Measurements from ENCODE around the gene STRBP.
"Not testable (repeated sequence)": the region's sequence is repeated elsewhere in the genome, so short reads cannot be mapped to it uniquely, and the experiment has no call there.

The STRBP gene

GRCh38 chr9:123201083-123201482 is 67.3 kb downstream of the STRBP start:
- TF ChIP-seq CTCF (IDR thresholded peaks at IDR 0.05; ENCODE audit: control insufficient read depth, extremely low read depth, insufficient read depth), result no peak
- no peak for DNase-seq (ENCODE audit: low read depth)

DNA sequence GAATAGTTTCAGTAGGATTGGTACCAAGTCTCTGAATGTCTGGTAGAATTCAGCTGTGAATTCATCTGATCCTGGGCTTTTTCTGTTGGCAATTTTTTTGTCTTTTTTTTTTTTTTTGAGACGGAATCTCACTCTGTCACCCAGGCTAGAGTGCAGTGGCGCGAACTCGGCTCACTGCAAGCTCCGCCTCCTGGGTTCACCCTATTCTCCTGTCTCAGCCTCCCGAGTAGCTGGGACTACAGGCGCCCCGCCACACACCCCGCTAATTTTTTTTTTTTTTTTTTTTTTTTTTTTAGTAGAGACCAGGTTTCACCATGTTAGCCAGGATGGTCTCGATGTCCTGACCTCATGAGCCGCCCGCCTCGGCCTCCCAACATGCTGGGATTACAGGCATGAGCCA is 67.9 kb downstream of the STRBP start:
- not testable (repeated sequence) for H3K4me3 ChIP-seq (ENCODE audit: low read depth, low read length); DNase-seq (ENCODE audit: low read depth)

More at GRCh38 chr9:123201083-123201482, 67.3 kb downstream of the STRBP start:
- H3K4me3 ChIP-seq (ENCODE audit: low read depth, low read length), result no peak overlapping the region

- no peak overlapping the region for H3K4me3 ChIP-seq (ENCODE audit: low read depth, low read length)
- no peak for DNase-seq (ENCODE audit: low read depth)
- no peak for TF ChIP-seq CTCF (IDR thresholded peaks at IDR 0.05; ENCODE audit: control insufficient read depth, extremely low read depth, insufficient read depth)
Observed at GRCh38 chr9:123196124-123196523, 72.3 kb downstream of the STRBP start.

DNA sequence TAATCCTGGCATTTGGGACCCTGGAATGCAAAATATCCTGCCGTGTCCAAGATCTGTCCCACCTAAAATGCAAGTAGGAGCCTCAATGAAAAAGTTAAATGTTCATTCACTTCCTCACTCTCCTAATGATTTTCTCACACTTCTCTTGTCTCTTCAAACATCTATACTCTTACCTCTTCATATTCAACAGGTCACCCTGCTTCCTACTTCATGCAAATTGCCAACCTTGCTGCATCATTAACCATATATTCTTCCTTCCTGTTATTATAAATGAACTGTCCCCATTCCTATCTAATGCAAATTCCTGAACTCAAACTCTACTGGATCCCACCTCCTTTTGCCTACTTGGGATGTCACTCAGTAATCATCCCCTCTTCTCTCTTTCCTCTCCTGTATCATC is 74.4 kb downstream of the STRBP start:
- H3K4me3 ChIP-seq (ENCODE audit: low read depth, low read length), result no peak overlapping the region
- no peak for TF ChIP-seq CTCF (IDR thresholded peaks at IDR 0.05; ENCODE audit: control insufficient read depth, extremely low read depth, insufficient read depth)
- no peak for DNase-seq (ENCODE audit: low read depth)

- DNase-seq (ENCODE audit: low read depth), result no peak
- no peak overlapping the region for H3K4me3 ChIP-seq (ENCODE audit: low read depth, low read length)
- no peak for TF ChIP-seq CTCF (IDR thresholded peaks at IDR 0.05; ENCODE audit: control insufficient read depth, extremely low read depth, insufficient read depth)
Observed at GRCh38 chr9:123191680-123192079, 76.7 kb downstream of the STRBP start.

DNA sequence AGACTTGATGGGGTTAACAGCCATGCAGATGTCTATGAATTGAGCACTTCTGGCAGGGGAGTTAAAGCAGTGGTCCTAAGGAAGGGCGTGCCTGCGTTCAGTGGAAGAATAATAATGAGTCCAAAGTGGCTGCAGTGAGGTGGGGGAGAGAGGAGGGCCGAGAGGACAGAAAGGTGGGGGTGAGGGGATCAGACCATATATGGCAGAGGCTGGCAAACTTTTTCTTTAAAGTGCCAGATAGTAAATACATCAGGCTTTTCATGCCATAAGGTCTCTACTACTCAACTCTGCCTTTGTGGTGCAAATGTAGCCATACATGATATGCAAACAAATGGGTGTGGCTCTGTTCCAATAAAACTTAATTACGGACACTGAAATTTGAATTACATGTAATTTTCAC is 77.1 kb downstream of the STRBP start:
- TF ChIP-seq CTCF (IDR thresholded peaks at IDR 0.05; ENCODE audit: control insufficient read depth, extremely low read depth, insufficient read depth), result no peak
- DNase-seq (ENCODE audit: low read depth), result no peak
- no peak overlapping the region for H3K4me3 ChIP-seq (ENCODE audit: low read depth, low read length)

DNA sequence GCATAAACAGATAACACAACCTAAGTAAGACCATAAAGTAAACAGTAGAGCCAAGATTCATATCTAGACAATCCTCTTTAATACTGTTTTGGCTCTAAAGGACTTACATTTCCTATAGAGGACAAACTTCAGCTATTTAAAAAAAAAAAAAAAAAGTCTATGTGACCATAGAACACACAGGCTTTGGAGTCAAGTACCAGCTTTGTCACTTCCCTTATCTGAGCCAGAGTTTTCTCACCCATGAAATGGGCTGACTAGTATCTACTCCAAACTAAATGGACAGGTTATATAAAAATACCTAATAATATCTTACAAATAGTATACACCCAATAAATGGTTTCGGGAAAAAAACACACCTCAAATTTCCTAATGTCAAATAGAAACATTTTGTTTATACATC is 81.3 kb downstream of the STRBP start:
- no peak overlapping the region for H3K4me3 ChIP-seq (ENCODE audit: low read depth, low read length)
- no peak for TF ChIP-seq CTCF (IDR thresholded peaks at IDR 0.05; ENCODE audit: control insufficient read depth, extremely low read depth, insufficient read depth)
- DNase-seq (ENCODE audit: low read depth), result no peak

GRCh38 chr9:123186029-123186428 is 82.4 kb downstream of the STRBP start:
- not testable (repeated sequence) for DNase-seq (ENCODE audit: low read depth); H3K4me3 ChIP-seq (ENCODE audit: low read depth, low read length)
